ELR (cell line): ENCODE measurements around the gene SLC35E3.

Source experiments
- DNase-seq: peaks from one replicate; pipeline ENCODE4 v3.0.0-alpha.2; 2015; ENCODE audit warnings: low read depth

SLC35E3 gene

DNA sequence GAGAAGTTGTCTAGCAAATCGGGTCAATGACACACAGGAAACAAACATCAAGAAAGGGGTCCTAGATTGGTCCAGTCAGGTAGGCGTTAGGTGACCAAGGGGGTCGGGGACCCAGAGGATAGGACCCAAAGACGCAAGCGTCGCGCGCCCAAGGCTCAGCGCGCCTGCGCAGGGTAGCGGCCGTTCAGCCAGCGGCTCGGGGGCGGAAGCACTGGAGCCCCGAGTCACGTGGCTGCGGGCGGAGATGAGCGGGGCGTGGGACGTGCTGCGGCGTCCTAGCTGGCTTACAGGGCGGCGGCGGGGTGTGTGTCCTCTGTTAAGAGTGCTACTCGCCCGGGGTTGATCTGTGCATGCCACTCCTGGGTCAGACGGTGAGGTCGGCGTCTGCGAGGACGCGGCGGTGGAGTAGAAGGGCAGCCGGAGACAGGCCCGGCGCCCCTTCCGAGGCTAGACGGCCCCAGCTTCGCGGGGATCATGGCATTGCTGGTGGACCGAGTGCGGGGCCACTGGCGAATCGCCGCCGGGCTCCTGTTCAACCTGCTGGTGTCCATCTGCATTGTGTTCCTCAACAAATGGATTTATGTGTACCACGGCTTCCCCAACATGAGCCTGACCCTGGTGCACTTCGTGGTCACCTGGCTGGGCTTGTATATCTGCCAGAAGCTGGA lies at the start of gene SLC35E3:
TSS of gene SLC35E3 (plus strand) at position 273 of the 668 bp plus-strand sequence. CDS start at position 475, 202 bp downstream.
- peak; percentile 94 for DNase-seq

DNA sequence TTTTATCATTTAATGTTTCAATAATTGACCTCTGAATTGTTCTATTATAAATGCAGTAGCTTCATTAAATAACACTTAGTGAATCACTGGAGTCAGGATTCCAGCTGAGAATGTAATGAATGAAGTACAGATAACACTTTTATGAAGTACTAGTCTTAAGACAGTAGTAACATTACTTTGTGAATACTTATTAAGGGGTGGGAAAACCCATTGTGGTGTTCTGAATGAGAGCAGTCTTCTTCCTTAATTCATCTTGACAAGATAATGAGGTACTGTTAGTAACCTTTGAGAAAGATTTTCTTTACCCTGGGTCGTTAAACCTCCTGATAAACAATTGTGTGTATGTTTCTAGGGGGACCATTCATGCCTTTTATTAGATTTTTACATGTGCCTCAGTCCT lies 46.5 kb upstream of the SLC35E3 start:
- DNase-seq: no peak

DNA sequence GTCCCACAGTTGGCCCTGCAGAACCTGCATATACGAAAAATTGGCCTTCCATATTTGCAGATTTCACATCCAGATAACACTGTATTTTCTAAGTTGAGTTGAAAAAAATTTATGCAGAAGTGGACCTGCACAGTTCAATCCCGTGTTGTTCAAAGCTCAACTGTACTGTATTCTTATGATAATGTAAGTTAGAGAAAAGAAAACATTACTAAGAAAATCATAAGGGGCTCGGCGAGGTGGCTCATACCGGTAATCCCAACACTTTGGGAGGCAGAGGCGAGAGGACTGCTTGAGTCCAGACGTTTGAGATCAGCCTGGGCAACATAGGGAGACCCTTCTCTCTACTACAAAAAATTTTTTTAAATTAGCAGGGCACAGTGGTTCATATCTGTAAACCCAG lies 18.2 kb upstream of the SLC35E3 start:
- no peak for DNase-seq

DNA sequence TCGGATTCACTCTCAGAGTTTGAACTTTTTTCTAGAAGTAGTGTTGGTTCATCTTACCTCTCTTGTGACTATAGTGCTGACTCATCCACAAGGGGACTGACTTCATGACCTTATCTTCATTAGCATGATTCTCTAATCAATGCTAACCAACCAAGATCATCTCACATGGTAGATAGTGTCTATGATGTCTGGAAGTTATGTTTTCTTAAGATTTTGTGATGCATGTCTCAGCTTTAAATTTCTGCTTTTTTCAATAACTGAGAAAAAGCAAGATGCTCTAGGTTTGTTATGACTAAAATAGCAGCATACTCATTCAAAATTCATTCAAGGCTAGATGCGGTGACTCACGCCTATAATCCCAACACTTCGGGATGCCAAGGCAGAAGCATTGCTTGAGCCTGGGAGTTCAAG lies 12.3 kb upstream of the SLC35E3 start:
- peak; percentile 91 for DNase-seq

DNA sequence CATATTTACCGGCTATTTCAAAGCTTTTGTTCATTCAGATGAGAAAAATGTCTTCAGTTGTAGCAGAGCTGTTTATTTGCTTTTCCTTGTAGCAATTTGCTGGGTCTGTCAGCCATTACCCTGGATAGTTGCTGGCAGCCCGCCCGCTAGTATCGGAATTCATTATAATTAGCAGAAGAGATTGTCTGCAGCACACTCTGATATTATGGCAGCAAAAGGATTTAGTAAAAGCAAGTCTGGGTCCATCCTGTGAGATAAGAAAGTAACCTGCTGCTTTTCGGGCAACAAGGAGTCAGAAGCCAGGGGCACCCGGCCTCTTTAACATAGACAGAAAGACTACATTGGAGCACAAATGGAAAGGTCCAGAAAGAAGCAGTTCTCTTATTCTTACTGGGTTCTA lies 6.1 kb upstream of the SLC35E3 start:
- DNase-seq: no peak

DNA sequence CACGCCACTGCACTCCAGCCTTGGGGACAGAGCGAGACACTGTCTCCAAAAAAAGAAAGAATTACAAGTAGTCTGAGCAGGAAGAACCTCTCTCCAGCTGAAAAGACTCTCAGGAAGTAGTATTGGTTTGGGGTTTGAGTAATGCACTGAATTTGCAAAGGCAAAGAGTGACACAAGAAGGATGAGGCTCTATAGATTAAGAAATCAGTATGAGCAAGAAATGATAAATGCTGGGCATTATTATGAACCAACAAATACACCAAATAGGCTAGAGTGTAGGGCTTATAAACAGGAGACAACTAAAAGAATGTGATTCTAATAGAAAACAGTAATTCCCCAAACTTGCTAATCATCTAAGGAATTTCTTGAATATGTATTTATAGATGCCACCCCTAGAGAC lies 2.6 kb upstream of the SLC35E3 start:
- peak; percentile 25 for DNase-seq

DNA sequence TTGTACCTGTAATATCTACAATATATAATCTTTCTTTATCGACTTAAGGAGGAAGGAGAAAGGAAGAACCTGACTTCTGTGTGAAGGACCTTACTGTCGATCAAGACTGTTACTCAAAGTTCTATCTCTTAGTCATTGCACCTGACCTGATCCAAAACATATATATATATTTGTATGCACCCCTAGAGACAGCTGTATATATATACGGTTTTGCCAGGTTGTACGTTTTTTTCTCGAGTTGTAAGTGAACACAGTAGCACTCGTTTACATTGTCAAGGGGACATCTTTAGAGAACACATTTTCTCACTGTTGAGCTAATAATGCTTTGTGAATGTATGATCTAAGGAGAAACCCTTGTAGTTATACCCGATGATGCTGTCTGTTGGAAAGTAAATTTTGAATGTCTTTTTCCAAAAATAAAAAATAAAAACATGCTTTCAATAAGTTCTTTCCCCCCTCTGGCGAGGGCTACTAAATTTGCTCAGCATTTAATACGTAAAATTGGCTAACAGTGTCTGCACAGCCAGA lies 536 bp upstream of the SLC35E3 start:
- DNase-seq: no peak

DNA sequence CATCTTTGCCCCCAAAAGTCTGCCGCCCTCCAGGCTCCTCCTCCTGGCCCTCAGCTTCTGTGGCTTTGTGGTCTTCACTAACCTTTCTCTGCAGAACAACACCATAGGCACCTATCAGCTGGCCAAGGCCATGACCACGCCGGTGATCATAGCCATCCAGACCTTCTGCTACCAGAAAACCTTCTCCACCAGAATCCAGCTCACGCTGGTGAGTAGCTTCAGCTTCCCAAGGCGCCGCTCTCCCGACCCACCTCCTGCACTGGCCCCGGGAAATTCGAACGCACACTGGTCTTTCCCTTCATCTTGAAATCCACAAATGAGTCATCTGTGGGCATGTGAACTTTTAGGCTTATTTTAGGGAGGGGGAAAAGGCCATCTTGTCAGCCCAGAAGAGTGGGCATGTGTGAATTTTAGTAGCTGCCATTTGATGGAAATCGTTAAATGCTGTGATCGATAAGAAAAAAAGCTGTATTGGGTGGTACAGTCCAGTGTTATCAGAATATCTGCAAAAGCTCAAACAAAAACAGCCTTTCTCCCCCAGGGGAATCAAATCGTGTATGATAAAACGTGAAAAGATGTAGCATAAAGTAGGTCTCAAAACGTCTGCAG lies 700 bp downstream of the SLC35E3 start:
- DNase-seq: peak; percentile 87

- no peak for DNase-seq
Measured at GRCh38 chr12:68749443-68749842, 3.5 kb downstream of the SLC35E3 start.

DNA sequence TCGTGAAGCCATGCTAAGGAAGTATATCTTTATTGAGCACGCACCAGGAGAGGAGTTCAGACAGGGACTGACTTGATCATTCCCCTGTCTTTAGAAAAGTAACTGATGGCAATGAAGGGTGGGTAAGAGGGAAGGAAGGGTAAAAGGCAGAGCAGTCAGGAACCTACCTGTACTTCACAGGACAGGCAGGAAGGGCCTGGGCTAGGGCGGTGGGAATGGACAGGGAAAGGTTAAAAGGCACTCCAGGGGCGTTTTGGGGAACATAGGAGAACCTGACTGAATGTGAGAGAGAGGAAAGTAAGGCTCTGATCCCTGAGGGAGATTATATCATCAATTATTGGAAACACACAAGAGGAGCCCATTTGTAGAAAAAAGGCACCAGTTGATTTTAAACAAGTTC lies 3.9 kb downstream of the SLC35E3 start:
- no peak for DNase-seq

DNA sequence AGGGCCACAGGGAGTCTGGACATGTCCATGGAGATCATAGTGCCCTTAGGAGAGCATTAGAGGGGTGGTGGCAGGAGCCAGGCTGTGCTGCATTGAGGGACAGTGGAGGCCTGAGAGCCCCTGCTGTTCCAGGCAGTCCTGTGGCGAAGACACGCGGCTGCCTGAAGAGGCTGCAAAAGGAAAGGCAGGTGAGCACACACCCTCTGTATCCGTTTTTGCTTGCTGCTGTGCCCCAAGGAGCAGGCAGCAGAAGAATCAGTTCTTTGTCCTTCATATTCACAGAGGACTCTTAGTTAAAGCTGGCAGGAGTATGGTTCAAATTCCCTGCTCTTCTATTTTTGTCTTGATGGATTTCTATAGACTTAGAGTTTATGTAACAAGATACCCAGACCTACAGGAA lies 4.5 kb downstream of the SLC35E3 start:
- no peak for DNase-seq

DNA sequence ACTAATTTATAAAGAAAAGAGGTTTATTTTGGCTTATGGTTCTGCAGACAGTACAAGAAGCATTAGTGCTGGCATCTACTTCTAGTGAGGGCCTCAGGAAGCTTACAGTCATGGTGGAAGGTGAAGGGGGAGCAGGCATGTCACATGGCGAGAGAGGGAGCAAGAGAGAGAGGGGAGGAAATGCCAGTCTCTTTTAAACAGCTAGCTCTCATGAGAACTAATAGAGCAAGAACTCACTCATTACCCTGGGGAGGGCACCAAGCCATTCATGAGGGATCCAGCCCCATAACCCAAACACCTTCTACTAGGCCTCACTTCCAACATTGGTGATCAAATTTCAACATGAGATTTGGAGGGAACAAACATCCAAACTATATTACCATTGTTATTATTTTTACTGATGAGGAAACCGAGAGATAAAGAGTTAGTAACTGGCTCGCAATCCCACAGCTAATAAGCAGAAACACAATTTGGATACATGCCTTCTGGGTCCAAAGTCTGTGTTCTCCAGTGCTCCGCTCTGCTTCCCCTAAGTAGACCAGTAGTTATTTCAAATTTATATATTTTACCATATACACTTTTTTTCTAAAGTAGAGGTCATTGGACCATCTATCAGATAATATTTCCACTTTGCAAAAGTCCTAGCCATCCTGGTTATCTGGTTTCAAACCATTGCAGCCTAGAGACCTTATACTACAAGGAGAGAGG lies 9.7 kb downstream of the SLC35E3 start:
- DNase-seq: no peak

DNA sequence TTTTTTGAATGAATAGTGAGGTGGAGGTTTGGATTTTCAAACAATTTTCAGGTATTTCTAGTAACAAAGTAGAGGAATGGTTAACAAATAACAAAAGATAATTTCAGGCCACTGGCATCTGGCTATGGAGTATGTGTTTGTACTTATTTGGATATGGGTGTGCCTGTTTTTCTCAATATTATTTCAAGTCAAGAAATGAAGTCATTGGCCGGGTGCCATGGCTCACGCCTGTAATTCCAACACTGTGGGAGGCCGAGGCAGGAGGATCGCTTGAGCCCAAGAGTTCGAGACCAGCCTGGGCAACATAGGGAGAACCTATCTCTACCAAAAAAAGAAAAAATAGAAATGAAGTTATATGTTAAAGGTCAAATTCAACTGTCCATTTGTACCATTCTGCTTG lies 13.9 kb downstream of the SLC35E3 start:
- no peak for DNase-seq

DNA sequence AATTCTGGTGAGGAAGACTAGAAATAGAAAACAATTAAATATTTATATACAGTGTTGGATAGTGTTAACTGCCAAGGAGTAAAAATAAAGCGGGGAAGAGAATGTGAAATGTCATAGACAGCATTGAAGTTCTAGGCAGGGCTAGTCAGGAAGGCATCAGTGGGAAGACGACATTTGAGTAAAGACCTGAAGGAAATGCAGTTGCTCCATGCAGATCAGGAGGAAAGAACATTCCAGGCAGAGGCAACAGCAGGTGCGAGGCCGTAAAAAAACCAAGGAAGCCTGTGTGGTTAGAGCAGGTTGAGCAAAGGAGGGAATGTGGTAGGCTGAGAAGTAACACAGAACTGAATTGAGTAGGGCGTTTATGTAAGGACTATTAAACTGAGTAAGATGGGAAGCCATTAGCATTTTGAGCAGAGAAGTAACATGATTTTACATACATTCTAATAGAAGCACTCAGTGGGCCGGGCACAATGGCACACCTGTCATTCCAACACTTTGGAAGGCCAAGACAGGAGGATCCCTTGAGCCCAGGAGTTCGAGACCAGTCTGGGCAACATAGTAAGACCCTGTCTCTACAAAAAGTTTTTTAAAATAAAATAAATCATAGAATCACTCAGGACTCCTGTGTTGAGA lies 14.9 kb downstream of the SLC35E3 start:
- no peak for DNase-seq

- no peak for DNase-seq
Measured at GRCh38 chr12:68761442-68761812, 15.5 kb downstream of the SLC35E3 start.

GRCh38 chr12:68761901-68762630 lies 16.1 kb downstream of the SLC35E3 start:
- no peak for DNase-seq

DNA sequence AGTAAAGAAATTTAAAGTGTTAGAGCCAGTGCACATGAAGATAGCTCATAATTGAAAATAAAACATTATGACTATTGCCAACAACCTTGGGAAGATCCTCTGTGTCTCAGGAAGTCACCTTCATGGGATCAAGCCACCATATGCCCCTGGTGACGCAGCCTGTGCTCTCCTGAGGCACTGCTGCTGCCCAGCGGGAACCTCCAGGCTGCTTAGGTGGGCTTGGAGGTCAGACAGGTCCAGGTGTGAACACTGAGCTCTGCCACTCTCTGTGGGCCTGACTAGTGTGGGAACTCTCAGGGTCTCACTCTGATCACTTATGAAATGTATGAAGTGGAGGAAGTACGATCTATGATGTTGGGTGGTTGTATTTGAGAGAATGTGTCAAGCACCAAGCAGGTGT lies 16.7 kb downstream of the SLC35E3 start:
- no peak for DNase-seq

DNA sequence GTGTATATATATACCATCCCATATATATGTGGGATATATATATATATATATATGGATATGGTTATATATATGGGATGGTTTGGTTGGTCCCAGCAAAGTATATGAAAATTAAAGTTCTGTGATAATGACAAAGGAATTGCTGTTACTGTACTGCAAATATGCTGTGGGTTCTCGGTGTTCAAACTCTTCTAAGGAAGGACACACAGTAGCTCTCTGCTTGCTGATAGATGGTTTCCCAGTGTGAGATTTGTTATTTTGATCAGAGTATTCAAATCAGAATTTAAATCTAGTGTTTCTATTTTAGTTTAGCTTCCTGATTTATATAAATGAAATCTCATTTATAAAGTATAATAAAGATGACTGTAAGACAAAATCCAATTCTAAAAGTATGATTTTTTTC lies 19.7 kb downstream of the SLC35E3 start:
- DNase-seq: no peak

GRCh38 chr12:68766646-68767045 lies 20.7 kb downstream of the SLC35E3 start:
- DNase-seq: no peak

DNA sequence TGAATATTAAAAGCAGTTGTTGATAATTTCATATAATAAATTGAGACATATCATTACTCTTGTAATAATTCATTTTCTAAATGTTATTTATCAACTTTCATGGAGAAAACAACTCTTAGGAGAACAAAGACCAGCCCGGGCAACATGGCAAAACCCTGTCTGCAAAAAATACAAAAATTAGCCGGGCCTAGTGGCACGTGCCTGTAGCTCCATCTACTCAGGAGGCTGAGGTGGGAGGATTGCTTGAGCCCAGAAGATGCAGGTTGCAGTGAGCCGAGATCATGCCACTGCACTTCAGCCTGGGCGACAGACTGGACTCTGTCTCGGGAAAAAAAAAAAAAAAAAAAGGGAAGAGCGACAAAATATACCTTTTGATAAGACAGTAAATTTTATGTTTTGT lies 21.2 kb downstream of the SLC35E3 start:
- DNase-seq: no peak

- no peak for DNase-seq
Measured at GRCh38 chr12:68768431-68768939, 22.5 kb downstream of the SLC35E3 start.

DNA sequence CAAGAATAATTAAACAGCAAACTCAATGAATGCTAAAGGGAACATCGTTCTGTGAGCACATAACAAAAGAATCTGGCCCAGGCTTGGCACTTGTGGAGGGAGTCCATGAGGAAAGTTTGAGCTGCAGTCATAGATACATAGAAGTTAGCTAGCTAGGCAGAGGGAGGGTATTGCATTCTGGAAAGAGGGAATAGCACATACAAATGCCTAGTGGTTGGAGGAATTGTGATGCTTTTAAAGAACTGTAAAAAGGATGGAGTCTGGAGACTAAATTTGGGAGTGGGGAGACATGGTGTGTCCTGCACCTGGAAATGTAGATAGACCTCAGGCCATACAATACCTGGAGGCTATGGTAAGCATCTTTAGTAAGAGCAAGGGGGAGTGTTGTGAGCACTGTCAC lies 24.0 kb downstream of the SLC35E3 start:
- no peak for DNase-seq
